ENCODE measurements around the gene UBXN6. TPM values are rescaled to one million over a fixed set of nuclear protein-coding genes. Genes with fewer than 3 reads are reported as not detected.

UBXN6 gene
- total and polyA plus RNA-seq, 7 donors: 110 to 274 (median 134) TPM

- no peak for TF ChIP-seq CTCF (IDR thresholded peaks at IDR 0.05)
- no peaks in the 10 kb centered on the region for H3K9me3 ChIP-seq
- DNase-seq (no peak), ATAC-seq (no peak)
- peaks cover 0 to 36% of the 10 kb centered on the region in 2 donors for H3K36me3 ChIP-seq (ENCODE audit: insufficient read depth in 1 of 2, low read depth in 1 of 2)
- no peaks in the 10 kb centered on the region for H3K4me1 ChIP-seq
- intact Hi-C loops (cut with DNase I): no loop called here
- no peak overlapping the region for H3K4me3 ChIP-seq
- H3K27ac ChIP-seq: no peak overlapping the region
- WGBS, 3 donors: 86 to 90% (median 89%) methylated on average over 26 of the region's 26 CpGs
- H3K27me3 ChIP-seq (ENCODE audit: insufficient read depth in 3 of 3, low read length in 2 of 3): no peaks in the 10 kb centered on the region
These were observed 25.6 kb downstream of the UBXN6 start for GRCh38 chr19:4431808-4432674.

GRCh38 chr19:4431296-4431695 is 26.3 kb downstream of the UBXN6 start:
- ATAC-seq: no peak
- Histone ChIP-seq H3K36me3 (ENCODE audit: insufficient read depth in 1 of 2, low read depth in 1 of 2) (peaks cover 0 to 36% of the 10 kb centered on the region in 2 donors), H3K4me1 (no peaks in the 10 kb centered on the region), H3K9me3 (no peaks in the 10 kb centered on the region), H3K27ac (no peak overlapping the region), H3K27me3 (ENCODE audit: insufficient read depth in 3 of 3, low read length in 2 of 3) (no peaks in the 10 kb centered on the region), H3K4me3 (no peak overlapping the region)
- no peak for DNase-seq
- WGBS, 3 donors: 86 to 87% (median 86%) methylated on average over 9 of the region's 9 CpGs
- no peak for TF ChIP-seq CTCF (IDR thresholded peaks at IDR 0.05)
- intact Hi-C loops (cut with DNase I): no loop called here

GRCh38 chr19:4430760-4431159 is 26.8 kb downstream of the UBXN6 start:
- intact Hi-C loops (cut with DNase I): no loop called here
- no peak for TF ChIP-seq CTCF (IDR thresholded peaks at IDR 0.05)

GRCh38 chr19:4429771-4430171 is 27.8 kb downstream of the UBXN6 start:
- H3K27me3 ChIP-seq (ENCODE audit: insufficient read depth in 3 of 3, low read length in 2 of 3): no peaks in the 10 kb centered on the region
- TF ChIP-seq CTCF (IDR thresholded peaks at IDR 0.05): no peak
- WGBS, 3 donors: 62 to 74% (median 71%) methylated on average over 12 of the region's 12 CpGs
- no peak for ATAC-seq
- peaks cover 0 to 40% of the 10 kb centered on the region in 2 donors for H3K36me3 ChIP-seq (ENCODE audit: insufficient read depth in 1 of 2, low read depth in 1 of 2)
- H3K4me3 ChIP-seq: no peak overlapping the region
- no peaks in the 10 kb centered on the region for H3K4me1 ChIP-seq
- DNase-seq: no peak
- no peak overlapping the region for H3K27ac ChIP-seq
- intact Hi-C loops (cut with DNase I): no loop called here
- no peaks in the 10 kb centered on the region for H3K9me3 ChIP-seq

More at GRCh38 chr19:4430760-4431159, 26.8 kb downstream of the UBXN6 start:
- Histone ChIP-seq H3K9me3 (no peaks in the 10 kb centered on the region), H3K27ac (no peak overlapping the region), H3K27me3 (ENCODE audit: insufficient read depth in 3 of 3, low read length in 2 of 3) (no peaks in the 10 kb centered on the region), H3K4me1 (no peaks in the 10 kb centered on the region), H3K36me3 (ENCODE audit: insufficient read depth in 1 of 2, low read depth in 1 of 2) (peaks cover 0 to 36% of the 10 kb centered on the region in 2 donors), H3K4me3 (no peak overlapping the region)
- WGBS, 3 donors: 91 to 94% (median 92%) methylated on average over 12 of the region's 12 CpGs
- ATAC-seq (no peak), DNase-seq (no peak)

Data from psoas muscle (tissue), 8 donors.